ENCODE data around the gene C5AR2.

C5AR2 gene

GRCh38 chr19:47310819-47311218 is 21.2 kb upstream of the C5AR2 start:
- POLR2A ChIA-PET (ENCODE audit: low non-redundant PET) = no interaction called here
- peak overlapping the region; percentile 51 for H3K27ac ChIP-seq
- CTCF ChIA-PET = no interaction called here
- peak; percentile 52 for DNase-seq (ENCODE audit: low spot score)
- TF ChIP-seq CTCF (conservative IDR thresholded peaks at IDR 0.05; ENCODE audit: low read depth) = no peak

GRCh38 chr19:47312366-47313006 is 19.5 kb upstream of the C5AR2 start:
- ChIA-PET POLR2A (ENCODE audit: low non-redundant PET) (no interaction called here), CTCF (interaction anchor here (0.6 kb wide), 1 partner anchor 72 kb away, joined by 3 read pairs; no protein-coding TSS in a partner anchor)
- TF ChIP-seq CTCF (conservative IDR thresholded peaks at IDR 0.05; ENCODE audit: low read depth) = no peak
- peak overlapping the region; percentile 82; the same call in 1 of the 2 replicates for H3K27ac ChIP-seq
- DNase-seq (ENCODE audit: low spot score) = no peak

GRCh38 chr19:47313754-47314295 is 18.1 kb upstream of the C5AR2 start:
- DNase-seq (ENCODE audit: low spot score) = no peak
- no peak for TF ChIP-seq CTCF (conservative IDR thresholded peaks at IDR 0.05; ENCODE audit: low read depth)
- peak overlapping the region; percentile 82 for H3K27ac ChIP-seq
- CTCF ChIA-PET = no interaction called here
- POLR2A ChIA-PET (ENCODE audit: low non-redundant PET) = no interaction called here

GRCh38 chr19:47315125-47315821 is 16.7 kb upstream of the C5AR2 start:
- POLR2A ChIA-PET (ENCODE audit: low non-redundant PET) = no interaction called here
- DNase-seq (ENCODE audit: low spot score) = peak; percentile 94
- peak overlapping the region; percentile 82 for H3K27ac ChIP-seq
- no peak for TF ChIP-seq CTCF (conservative IDR thresholded peaks at IDR 0.05; ENCODE audit: low read depth)
- CTCF ChIA-PET = interaction anchor here (0.6 to 2.0 kb wide), 6 partner anchors 20 to 553 kb away, joined by 3 to 9 read pairs (median 4); partner anchors contain the start of gene DHX34

- no peak for DNase-seq (ENCODE audit: low spot score)
- no peak overlapping the region for H3K27ac ChIP-seq
- POLR2A ChIA-PET (ENCODE audit: low non-redundant PET) = no interaction called here
- CTCF ChIA-PET = interaction anchor here (0.7 to 2.0 kb wide), 2 partner anchors 32 to 64 kb away, joined by 7 to 9 read pairs; partner anchors contain the start of gene DHX34
- no peak for TF ChIP-seq CTCF (conservative IDR thresholded peaks at IDR 0.05; ENCODE audit: low read depth)
Measured at GRCh38 chr19:47316513-47316912, 15.5 kb upstream of the C5AR2 start.

- ChIA-PET CTCF (interaction anchor here (0.6 kb wide), 1 partner anchor 164 kb away, joined by 5 read pairs; the partner anchor contains the start of gene KPTN), POLR2A (ENCODE audit: low non-redundant PET) (no interaction called here)
- no peak overlapping the region for H3K27ac ChIP-seq
- no peak for DNase-seq (ENCODE audit: low spot score)
- no peak for TF ChIP-seq CTCF (conservative IDR thresholded peaks at IDR 0.05; ENCODE audit: low read depth)
Measured at GRCh38 chr19:47319923-47320871, 11.8 kb upstream of the C5AR2 start.
